MG63 (cell line): ENCODE measurements around the gene ATF6. TPM values are rescaled to one million over a fixed set of nuclear protein-coding genes. Genes with fewer than 3 reads are reported as not detected.

ENCODE experiments used
- DNase-seq: peaks from one replicate; pipeline ENCODE4 v3.0.0-alpha.2; 2020
- H3K27me3 ChIP-seq: fragments of 250-450 bp; sonication (Bioruptor Pico); 2 replicates; pipeline ENCODE4 v1.5.1; 2020; ENCODE audit warnings: mild to moderate bottlenecking, moderate library complexity
- H3K36me3 ChIP-seq: fragments of 250-450 bp; sonication (Bioruptor Pico); 2 replicates; pipeline ENCODE4 v1.5.1; 2020; ENCODE audit warnings: mild to moderate bottlenecking, moderate library complexity
- H3K4me3 ChIP-seq: fragments of 250-450 bp; sonication (Bioruptor Pico); 2 replicates; pipeline ENCODE4 v1.5.1; 2020; ENCODE audit warnings: mild to moderate bottlenecking, moderate library complexity
- H3K9me3 ChIP-seq: fragments of 250-450 bp; sonication (Bioruptor Pico); 2 replicates; pipeline ENCODE4 v1.5.1; 2020; ENCODE audit warnings: mild to moderate bottlenecking, moderate library complexity
- total RNA-seq: library from RNA; depleted of rRNA; stranded (reverse); fragments of >200 nt; shearing (Covaris generic); gene quantifications from 2 replicates; pipeline ENCODE4 v1.2.3, GENCODE V29; 2014; ENCODE audit warnings: low replicate concordance

Gene ATF6
- total RNA-seq, 1 experiment from 2014 or later: 19.4 TPM

DNA sequence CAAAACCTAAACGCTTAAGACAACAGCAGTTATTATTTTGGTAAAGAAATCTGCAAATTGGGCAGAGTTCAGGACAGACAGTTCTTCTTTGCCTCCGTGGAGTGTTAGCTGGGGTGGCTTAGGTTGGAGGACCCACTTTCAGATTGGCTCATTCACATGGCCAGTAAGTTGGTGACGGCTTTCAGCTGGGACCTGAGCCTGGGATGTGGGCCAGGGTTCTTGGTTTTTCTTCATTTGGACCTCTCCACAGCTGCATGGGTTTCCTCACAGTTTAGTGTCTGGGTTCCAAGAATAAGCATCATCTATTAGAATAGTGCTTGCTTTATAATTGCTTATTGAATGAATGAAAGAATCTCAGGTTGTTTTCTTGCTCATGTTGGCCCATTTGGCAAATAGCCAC lies 72.2 kb downstream of the ATF6 start:
- no peak overlapping the region for H3K4me3 ChIP-seq
- H3K36me3 ChIP-seq: peaks cover 3% of the 10 kb centered on the region; the same call in 1 of the 2 replicates
- H3K9me3 ChIP-seq: no peaks in the 10 kb centered on the region
- no peaks in the 10 kb centered on the region for H3K27me3 ChIP-seq
- no peak for DNase-seq

DNA sequence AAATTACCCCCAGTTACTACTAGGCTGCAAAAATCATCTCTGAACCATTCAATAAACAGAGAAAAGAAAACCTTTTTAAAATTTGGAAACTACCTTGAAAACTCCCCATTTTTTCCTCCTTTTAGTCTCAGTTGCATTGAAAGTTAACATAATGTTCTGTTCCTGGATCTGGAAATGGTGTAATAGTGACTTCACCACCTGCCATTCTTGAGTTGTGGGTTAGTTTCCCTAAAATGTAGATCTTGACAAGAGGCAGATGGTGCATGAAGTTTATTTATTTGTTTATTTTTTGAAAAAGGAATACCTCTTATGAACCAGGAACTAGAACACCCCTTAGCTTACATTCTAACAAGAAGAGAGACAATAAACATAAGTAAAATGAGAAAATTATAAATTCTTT lies 72.8 kb downstream of the ATF6 start:
- Histone ChIP-seq H3K4me3 (no peak overlapping the region), H3K27me3 (no peaks in the 10 kb centered on the region), H3K9me3 (no peaks in the 10 kb centered on the region), H3K36me3 (peaks cover 3% of the 10 kb centered on the region; the same call in 1 of the 2 replicates)
- DNase-seq: no peak

DNA sequence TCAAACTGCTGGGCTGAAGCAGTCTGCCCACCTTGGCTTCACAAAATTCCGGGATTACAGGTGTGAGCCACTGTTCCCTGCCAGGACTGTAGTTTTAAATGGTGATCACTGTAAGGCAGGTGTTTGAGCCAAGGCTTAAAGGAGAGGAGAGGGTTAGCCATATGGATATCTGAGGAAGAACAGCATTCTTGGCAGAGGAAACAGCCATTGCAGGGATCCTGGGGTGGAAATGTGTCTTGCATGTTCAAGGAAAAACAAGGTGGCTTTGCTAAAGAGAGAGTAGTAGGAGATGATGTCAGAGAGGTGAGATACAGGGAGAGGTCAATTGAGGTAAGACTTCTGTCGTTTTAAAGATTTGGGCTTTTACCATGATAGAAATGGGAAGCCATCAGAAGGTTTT lies 73.5 kb downstream of the ATF6 start:
- DNase-seq: no peak
- peaks cover 3% of the 10 kb centered on the region; the same call in 1 of the 2 replicates for H3K36me3 ChIP-seq
- no peak overlapping the region for H3K4me3 ChIP-seq
- H3K9me3 ChIP-seq: no peaks in the 10 kb centered on the region
- no peaks in the 10 kb centered on the region for H3K27me3 ChIP-seq

DNA sequence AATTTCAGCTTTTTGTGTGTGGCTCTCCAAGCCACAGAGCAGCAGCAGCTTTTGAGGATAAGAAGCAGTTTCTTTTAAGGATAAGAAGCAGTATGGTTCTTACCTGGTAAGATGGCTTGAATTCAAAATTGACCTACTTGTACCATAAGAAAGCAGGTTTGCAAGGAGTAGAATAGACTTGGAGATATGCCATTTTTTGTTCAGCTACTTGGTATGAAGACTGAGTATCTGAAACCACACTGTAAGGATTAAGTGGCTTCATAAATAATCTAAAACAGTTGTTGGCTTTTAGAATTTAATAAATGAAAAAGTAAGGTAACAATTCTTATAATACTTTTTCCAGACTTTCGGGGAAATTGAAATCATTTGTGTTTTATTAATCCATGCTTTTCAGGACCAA lies 74.2 kb downstream of the ATF6 start:
- no peaks in the 10 kb centered on the region for H3K27me3 ChIP-seq
- H3K4me3 ChIP-seq: no peak overlapping the region
- H3K36me3 ChIP-seq: peaks cover 3% of the 10 kb centered on the region; the same call in 1 of the 2 replicates
- DNase-seq: no peak
- H3K9me3 ChIP-seq: no peaks in the 10 kb centered on the region

DNA sequence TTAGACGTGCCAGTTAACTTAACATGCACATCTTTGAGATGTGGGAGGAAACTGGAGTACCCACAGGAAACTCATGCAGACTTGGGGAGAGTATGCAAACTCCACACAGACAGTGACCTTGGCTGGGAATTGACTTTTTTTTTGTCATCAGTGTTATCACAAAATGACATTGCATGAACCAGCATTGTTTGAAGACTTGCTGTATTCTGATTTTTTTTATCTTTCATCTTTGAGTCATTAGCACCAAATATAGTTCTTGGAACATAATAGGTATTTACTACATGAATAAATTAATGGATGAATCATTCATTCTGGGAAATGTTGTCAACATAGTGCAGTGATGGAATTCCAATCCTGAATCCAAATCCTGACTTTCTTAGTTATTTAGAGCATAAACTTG lies 77.0 kb downstream of the ATF6 start:
- Histone ChIP-seq H3K36me3 (peaks cover 3% of the 10 kb centered on the region; the same call in 1 of the 2 replicates), H3K9me3 (no peaks in the 10 kb centered on the region), H3K4me3 (no peak overlapping the region), H3K27me3 (no peaks in the 10 kb centered on the region)
- DNase-seq: no peak

DNA sequence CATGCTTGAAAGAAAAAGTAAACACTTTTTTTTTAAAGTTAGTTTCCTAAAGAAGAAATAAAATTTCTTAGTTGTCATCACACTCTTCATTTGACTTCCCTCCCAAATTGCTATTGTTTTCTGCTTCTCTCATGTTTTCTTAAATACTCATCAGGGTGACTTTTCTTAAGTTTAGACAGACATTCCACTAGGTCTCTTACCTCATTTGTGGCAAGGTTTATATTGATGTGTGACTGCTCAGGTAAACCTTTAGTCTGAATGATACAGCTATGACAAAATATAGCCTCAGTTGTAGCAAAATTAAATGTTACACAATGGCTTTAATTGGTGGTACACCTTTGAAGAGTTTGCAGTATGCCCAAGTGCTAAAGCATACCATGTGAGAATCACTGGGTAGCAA lies 78.6 kb downstream of the ATF6 start:
- H3K36me3 ChIP-seq: peaks cover 3% of the 10 kb centered on the region; the same call in 1 of the 2 replicates
- no peaks in the 10 kb centered on the region for H3K27me3 ChIP-seq
- no peaks in the 10 kb centered on the region for H3K9me3 ChIP-seq
- no peak overlapping the region for H3K4me3 ChIP-seq
- no peak for DNase-seq

DNA sequence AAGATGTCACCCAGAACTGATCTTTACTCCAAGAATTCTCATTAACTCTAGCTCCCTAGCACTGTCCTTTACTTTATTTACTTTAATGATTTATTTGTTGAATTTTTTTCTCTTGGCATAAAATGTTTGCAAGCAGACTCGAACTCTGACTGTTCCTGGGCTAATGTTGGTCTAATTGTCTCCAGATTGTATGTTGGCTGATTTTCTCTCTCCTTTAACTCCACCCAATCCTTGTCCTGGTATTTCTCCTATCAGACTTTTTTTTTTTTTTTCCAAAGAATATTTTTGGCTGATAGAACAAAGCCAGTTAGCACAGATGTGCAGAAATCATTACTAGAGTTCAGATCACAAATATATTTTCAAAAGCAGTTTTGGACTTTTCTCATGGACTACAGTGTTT lies 82.6 kb downstream of the ATF6 start:
- DNase-seq: no peak
- Histone ChIP-seq H3K9me3 (no peaks in the 10 kb centered on the region), H3K4me3 (no peak overlapping the region)

DNA sequence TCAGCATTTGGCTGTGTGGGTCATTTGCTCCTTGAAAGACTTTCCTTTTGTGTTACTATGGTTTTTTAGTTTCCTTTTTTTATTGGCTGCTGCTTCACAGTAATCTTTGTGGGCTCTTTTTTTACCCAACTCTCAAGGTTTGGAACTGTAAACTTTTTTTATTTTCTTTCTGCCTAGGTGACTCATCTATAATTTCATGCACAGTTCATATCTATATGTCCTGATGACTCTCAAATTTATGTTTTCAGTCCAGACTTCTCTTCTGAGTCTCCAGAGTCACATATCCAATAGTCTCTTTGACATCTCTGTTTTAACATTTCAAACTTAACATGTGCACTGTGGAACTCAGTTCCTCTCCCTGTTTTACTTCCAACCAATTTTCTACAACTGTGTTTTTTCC lies 83.4 kb downstream of the ATF6 start:
- Histone ChIP-seq H3K4me3 (no peak overlapping the region), H3K27me3 (no peaks in the 10 kb centered on the region), H3K9me3 (no peaks in the 10 kb centered on the region), H3K36me3 (peaks cover 10% of the 10 kb centered on the region)
- DNase-seq: no peak

More for the DNA sequence above, 82.6 kb downstream of the ATF6 start:
- Histone ChIP-seq H3K36me3 (peaks cover 3% of the 10 kb centered on the region), H3K27me3 (no peaks in the 10 kb centered on the region)

DNA sequence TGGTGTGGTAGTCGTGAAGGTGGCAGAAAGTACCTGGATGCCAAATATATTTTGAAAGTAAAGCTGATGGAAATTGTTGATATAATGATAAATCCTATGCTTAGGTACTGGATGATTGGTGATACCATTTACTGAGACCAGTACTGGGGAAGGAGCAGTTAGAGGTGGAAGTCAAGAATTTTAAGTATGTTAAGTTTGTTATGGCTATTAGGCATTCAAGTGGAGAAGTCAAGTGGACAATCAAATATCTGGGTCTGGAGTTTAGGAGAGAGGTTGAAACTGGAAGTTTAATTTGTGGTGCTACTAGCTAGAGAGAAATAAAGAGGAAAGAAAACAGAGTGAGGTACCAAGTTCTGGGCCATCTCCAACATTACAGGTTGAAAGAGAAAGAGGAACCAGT lies 89.1 kb downstream of the ATF6 start:
- DNase-seq: no peak
- H3K36me3 ChIP-seq: peaks cover 10% of the 10 kb centered on the region
- no peaks in the 10 kb centered on the region for H3K9me3 ChIP-seq
- no peaks in the 10 kb centered on the region for H3K27me3 ChIP-seq
- H3K4me3 ChIP-seq: no peak overlapping the region

DNA sequence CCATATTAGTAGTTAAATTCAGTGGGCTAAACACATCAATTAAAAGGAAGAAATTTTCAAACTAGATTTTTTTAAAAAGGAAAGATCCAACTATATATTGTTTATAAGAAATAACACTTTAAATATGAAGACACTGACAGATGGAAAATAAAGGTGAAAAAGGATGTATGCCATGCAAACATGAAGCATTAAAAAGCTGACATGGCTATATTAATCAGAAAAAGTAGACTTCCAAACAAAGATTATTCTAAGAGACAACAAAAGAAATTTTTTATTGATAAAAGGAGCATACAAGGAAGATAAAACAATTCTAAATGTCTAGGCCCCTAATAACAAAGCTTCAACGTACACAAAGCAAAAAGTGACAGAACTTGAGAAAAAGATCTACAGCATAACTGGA lies 92.2 kb downstream of the ATF6 start:
- Histone ChIP-seq H3K9me3 (no peaks in the 10 kb centered on the region), H3K27me3 (no peaks in the 10 kb centered on the region), H3K4me3 (no peak overlapping the region), H3K36me3 (peaks cover 14% of the 10 kb centered on the region)
- DNase-seq: no peak

DNA sequence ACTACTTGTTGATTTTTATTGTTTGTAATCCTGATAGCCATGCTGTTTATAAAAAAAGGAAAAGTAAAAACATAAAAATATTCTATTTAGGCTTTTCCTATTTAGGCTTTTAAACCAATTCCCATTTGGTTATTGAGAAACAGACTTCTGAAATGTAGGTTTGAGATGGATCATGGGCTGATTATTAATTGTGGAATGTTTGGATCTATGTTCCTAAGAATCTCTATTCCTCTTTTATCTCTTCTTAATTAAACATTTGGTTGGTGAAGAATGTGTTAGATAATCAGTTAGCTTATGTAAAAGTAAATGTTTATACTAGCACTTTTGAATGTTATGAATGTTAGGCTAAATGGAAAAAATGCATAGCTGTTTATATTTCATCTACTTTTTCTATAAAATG lies 97.4 kb downstream of the ATF6 start:
- H3K9me3 ChIP-seq: no peaks in the 10 kb centered on the region
- no peak for DNase-seq
- H3K27me3 ChIP-seq: no peaks in the 10 kb centered on the region
- H3K4me3 ChIP-seq: no peak overlapping the region
- peaks cover 4% of the 10 kb centered on the region; the same call in 1 of the 2 replicates for H3K36me3 ChIP-seq

DNA sequence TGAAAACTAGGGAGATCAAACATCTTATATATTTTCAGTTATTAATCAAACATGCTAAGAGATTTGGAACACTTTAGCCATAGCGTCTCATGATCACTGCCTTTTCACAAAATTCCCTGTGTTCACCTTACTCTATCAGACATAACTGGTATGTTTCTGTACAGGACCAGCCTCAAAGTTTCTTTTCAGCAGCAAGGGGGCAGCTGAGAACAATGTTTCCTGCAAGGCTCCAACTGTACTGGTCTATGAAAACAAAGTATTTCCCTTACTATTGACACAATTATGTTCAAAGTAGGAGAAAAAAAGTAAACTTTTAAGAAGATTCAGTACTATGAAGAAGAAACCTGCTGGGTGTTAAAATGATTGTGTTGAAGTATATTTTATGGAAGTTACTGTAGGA lies 98.5 kb downstream of the ATF6 start:
- Histone ChIP-seq H3K27me3 (no peaks in the 10 kb centered on the region), H3K9me3 (no peaks in the 10 kb centered on the region), H3K36me3 (peaks cover 4% of the 10 kb centered on the region; the same call in 1 of the 2 replicates), H3K4me3 (no peak overlapping the region)
- no peak for DNase-seq

DNA sequence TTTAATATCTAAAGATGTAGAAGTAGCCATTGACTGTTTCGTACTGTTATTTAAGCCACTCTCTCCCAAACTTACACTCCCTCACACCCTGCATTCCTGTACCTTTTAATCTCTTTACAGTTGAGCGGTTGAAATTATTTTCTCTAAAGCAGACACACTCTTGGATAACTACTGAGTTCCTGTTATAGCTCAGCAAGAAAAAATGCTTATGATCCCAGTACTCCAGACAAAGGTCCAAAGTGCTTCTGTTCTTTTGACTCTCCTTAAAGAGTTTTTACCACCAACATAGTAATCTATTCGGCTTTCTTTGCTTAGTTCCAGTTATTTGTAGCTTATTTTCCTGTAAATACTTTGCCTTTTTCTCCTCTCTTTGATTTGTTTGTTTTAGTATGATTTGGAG lies 100.1 kb downstream of the ATF6 start:
- no peak overlapping the region for H3K4me3 ChIP-seq
- DNase-seq: no peak
- no peaks in the 10 kb centered on the region for H3K27me3 ChIP-seq
- H3K9me3 ChIP-seq: no peaks in the 10 kb centered on the region
- no peaks in the 10 kb centered on the region for H3K36me3 ChIP-seq

DNA sequence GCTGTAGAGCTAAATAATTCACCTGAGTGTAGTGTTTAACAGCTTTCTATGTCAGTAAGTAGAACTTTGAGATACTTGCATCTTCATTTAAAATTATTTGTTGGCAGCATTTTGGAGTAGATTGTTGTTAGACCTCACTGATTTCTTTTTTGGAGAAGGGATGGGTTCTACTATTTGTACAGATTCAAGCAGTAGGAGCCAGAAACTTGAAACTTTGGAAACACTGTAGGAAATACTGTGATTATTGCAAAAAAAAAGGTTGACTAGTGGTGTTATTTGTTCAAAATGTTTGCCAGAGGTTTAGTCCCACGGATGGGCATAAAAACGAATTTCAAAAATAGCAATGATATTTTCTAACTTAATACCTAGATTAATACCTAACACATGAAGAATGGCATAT lies 102.7 kb downstream of the ATF6 start:
- H3K4me3 ChIP-seq: no peak overlapping the region
- no peak for DNase-seq
- no peaks in the 10 kb centered on the region for H3K9me3 ChIP-seq
- H3K36me3 ChIP-seq: no peaks in the 10 kb centered on the region
- H3K27me3 ChIP-seq: no peaks in the 10 kb centered on the region

DNA sequence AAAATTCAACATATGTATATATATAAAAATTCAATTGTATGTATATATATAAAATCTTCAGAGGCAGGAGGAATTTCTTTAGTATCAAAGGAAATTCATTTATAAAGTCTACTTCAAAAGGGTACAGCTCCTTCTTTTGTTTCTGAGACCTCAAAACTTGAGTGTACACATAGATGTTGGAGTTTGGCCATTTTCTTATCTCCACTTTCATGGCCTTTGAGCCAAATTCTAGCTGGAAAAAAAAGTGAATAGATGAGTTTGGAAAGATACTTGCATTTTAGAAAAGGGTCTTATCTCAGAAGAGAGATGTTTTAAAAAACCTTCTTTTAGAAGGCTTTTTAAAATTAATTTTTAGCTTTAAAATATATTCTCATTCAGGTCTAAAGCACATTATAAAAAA lies 103.2 kb downstream of the ATF6 start:
- Histone ChIP-seq H3K27me3 (no peaks in the 10 kb centered on the region), H3K9me3 (no peaks in the 10 kb centered on the region), H3K36me3 (no peaks in the 10 kb centered on the region), H3K4me3 (no peak overlapping the region)
- no peak for DNase-seq

DNA sequence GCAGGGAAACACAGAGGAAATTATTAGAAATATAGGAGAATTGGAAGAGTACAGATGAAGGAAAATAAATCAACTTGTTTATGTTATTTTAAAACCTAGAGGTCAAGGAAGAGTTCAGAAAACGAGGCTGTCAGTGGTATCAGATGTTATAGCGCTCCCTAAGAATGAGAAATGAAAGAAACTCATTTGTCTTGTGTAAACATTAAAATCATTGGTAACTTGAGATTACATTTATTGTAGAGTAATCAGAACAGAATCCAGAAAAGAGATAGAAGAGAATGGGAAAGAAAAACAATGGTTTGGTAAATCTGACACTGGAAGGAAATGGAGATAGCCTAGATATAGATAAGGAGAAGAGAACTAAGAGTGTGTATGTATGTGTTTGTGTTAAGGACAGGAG lies 106.4 kb downstream of the ATF6 start:
- no peaks in the 10 kb centered on the region for H3K36me3 ChIP-seq
- no peaks in the 10 kb centered on the region for H3K27me3 ChIP-seq
- no peaks in the 10 kb centered on the region for H3K9me3 ChIP-seq
- H3K4me3 ChIP-seq: no peak overlapping the region
- DNase-seq: no peak

DNA sequence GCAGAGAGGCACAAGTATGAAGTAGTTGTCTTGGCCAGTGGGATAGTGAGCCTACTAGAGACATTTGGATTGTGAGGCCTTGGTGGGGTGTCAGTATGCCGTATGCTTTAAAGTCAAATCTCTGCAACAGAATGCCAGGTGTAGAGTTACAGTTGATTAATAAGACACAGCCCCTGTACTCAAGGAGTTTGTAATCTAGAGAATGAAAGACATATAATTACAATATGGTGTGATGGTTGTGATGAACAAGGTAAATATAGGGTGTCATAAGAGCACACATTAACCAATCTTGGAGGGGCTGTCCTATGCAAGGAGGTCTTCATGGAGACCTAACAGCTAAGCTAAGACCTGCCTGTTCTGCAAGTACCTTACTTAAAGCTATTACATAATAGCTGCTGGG lies 113.1 kb downstream of the ATF6 start:
- DNase-seq: no peak
- H3K27me3 ChIP-seq: no peaks in the 10 kb centered on the region
- no peaks in the 10 kb centered on the region for H3K9me3 ChIP-seq
- H3K36me3 ChIP-seq: no peaks in the 10 kb centered on the region
- H3K4me3 ChIP-seq: no peak overlapping the region

DNA sequence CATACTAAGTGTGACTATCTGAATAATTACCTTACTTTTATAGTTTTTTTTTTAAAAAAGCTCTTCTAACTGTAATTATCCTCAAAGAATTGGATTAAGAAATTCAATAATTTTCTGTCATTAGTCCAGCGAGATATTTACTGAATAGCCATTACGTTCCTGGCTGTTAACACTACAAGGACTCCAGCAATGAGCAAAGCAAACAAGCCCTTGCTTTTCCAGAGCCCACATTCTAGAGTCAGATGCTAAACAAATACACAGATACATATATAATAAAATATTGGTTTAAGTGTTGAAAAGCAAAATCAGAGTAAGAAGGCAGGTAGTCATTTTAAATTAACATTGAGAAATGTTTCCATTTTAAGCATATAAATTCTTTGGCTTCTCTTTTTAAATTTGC lies 118.4 kb downstream of the ATF6 start:
- DNase-seq: no peak

DNA sequence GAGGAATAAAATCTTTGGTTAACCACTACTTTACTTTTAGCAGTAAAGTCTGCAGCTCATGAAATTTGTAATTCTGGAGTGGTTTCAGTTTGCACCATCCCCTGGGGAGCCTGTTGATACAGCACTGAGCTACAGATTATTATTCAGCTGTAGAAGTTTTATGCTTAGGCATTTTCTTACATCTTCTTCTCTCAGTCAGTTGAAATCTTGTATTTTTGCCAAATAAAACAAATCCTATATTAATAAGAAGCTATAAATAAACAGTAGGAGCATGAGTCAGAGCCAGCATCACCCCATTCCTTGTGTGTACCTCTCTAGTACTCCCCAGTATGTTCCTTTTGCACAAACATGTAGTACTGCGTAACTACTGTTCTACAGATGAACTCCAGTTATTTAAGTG lies 118.9 kb downstream of the ATF6 start:
- H3K4me3 ChIP-seq: peak overlapping the region; percentile 15
- peaks cover 2% of the 10 kb centered on the region; the same call in 1 of the 2 replicates for H3K36me3 ChIP-seq
- peak; percentile 48 for DNase-seq
- H3K27me3 ChIP-seq: no peaks in the 10 kb centered on the region
- no peaks in the 10 kb centered on the region for H3K9me3 ChIP-seq

More for the DNA sequence above, 118.4 kb downstream of the ATF6 start:
- Histone ChIP-seq H3K9me3 (no peaks in the 10 kb centered on the region), H3K36me3 (peaks cover 2% of the 10 kb centered on the region; the same call in 1 of the 2 replicates), H3K4me3 (peak overlapping the region; percentile 15), H3K27me3 (no peaks in the 10 kb centered on the region)
